Stimulated activated effector memory CD8-positive, alpha-beta T cell treated with anti-CD3 and anti-CD28 coated beads, Interleukin-12 subunit alpha, Interleukin-12 subunit beta, amount 100 ng/mL, for 72 hours (primary cell): ENCODE measurements around the gene MFSD8.
"Not testable (repeated sequence)": the region's sequence is repeated elsewhere in the genome, so short reads cannot be mapped to it uniquely, and the experiment has no call there.

Experiments
- ATAC-seq: fragments of 150-1000 bp; cut with Tn5 transposase; 2 replicates; pipeline ENCODE4 v1.10.0; 2021
- DNase-seq, 2 donors: peaks; one replicate each; pipeline ENCODE4 v3.0.0; 2021 to 2022; ENCODE audit warnings: low spot score in 2 of 2
- H3K27ac Mint-ChIP-seq: one replicate; pipeline ENCODE4 v1.8.0; 2022; ENCODE audit warnings: mild to moderate bottlenecking, mixed read lengths
- H3K36me3 Mint-ChIP-seq: one replicate; pipeline ENCODE4 v1.8.0; 2022; ENCODE audit warnings: mild to moderate bottlenecking, mixed read lengths
- H3K4me1 Mint-ChIP-seq: one replicate; pipeline ENCODE4 v1.8.0; 2022; ENCODE audit warnings: mixed read lengths
- H3K4me3 Mint-ChIP-seq: one replicate; pipeline ENCODE4 v1.8.0; 2022; ENCODE audit warnings: mild to moderate bottlenecking, mixed read lengths
- H3K9me3 Mint-ChIP-seq: one replicate; pipeline ENCODE4 v1.8.0; 2022; ENCODE audit warnings: mixed read lengths

MFSD8 gene

GRCh38 chr4:127965062-127965802, at the start of gene MFSD8, which contains the start of gene ABHD18:
Gene MFSD8, minus strand, starts transcription at chr4:127965173. Its CDS starts 40 bp downstream, at chr4:127965133.
Gene ABHD18, plus strand, starts transcription at chr4:127965406. Its CDS starts 17,550 bp downstream, at chr4:127982956.
- Mint-ChIP-seq H3K4me1 (peaks cover 32% of the 10 kb centered on the region), H3K4me3 (peak within 1 kb of the TSS; percentile 94), H3K9me3 (no peaks in the 10 kb centered on the region), H3K27ac (peak within 1 kb of the TSS; percentile 91), H3K36me3 (peaks cover 35% of the 10 kb centered on the region)
- peak; percentile 98 to 99 for DNase-seq
- peak; percentile 98 for ATAC-seq

GRCh38 chr4:128009428-128009827, 44.5 kb upstream of the MFSD8 start:
- no peak for DNase-seq
- H3K36me3 Mint-ChIP-seq = peaks cover 58% of the 10 kb centered on the region
- no peaks in the 10 kb centered on the region for H3K9me3 Mint-ChIP-seq
- no peak for ATAC-seq
- H3K4me1 Mint-ChIP-seq = no peaks in the 10 kb centered on the region
- no peak overlapping the region for H3K4me3 Mint-ChIP-seq
- H3K27ac Mint-ChIP-seq = no peak overlapping the region

GRCh38 chr4:128006592-128006991, 41.6 kb upstream of the MFSD8 start:
- no peak overlapping the region for H3K4me3 Mint-ChIP-seq
- H3K27ac Mint-ChIP-seq = no peak overlapping the region
- ATAC-seq = no peak
- no peaks in the 10 kb centered on the region for H3K9me3 Mint-ChIP-seq
- DNase-seq = no peak
- H3K36me3 Mint-ChIP-seq = peaks cover 45% of the 10 kb centered on the region
- H3K4me1 Mint-ChIP-seq = peaks cover 3% of the 10 kb centered on the region

- ATAC-seq (peak; percentile 99), DNase-seq (no peak)
- Mint-ChIP-seq H3K4me3 (no peak overlapping the region), H3K9me3 (peaks cover 6% of the 10 kb centered on the region), H3K27ac (peak overlapping the region; percentile 61), H3K36me3 (peaks cover 34% of the 10 kb centered on the region), H3K4me1 (peaks cover 29% of the 10 kb centered on the region)
Observed at GRCh38 chr4:127997534-127998388, 32.8 kb upstream of the MFSD8 start.

- Mint-ChIP-seq H3K36me3 (peaks cover 32% of the 10 kb centered on the region), H3K4me1 (peaks cover 26% of the 10 kb centered on the region)
- not testable (repeated sequence) for H3K9me3 Mint-ChIP-seq, ATAC-seq, H3K4me3 Mint-ChIP-seq, DNase-seq, H3K27ac Mint-ChIP-seq
Observed at GRCh38 chr4:127996521-127996920, 31.5 kb upstream of the MFSD8 start.

- ATAC-seq (no peak), DNase-seq (no peak)
- Mint-ChIP-seq H3K4me1 (peaks cover 19% of the 10 kb centered on the region), H3K27ac (no peak overlapping the region), H3K36me3 (peaks cover 25% of the 10 kb centered on the region), H3K9me3 (peaks cover 6% of the 10 kb centered on the region), H3K4me3 (no peak overlapping the region)
Observed at GRCh38 chr4:127995776-127996175, 30.8 kb upstream of the MFSD8 start.

- Mint-ChIP-seq H3K27ac (no peak overlapping the region), H3K9me3 (no peaks in the 10 kb centered on the region), H3K4me1 (peaks cover 7% of the 10 kb centered on the region), H3K4me3 (no peak overlapping the region), H3K36me3 (peaks cover 43% of the 10 kb centered on the region)
- DNase-seq = no peak
- ATAC-seq = no peak
Observed at GRCh38 chr4:127993151-127993550, 28.2 kb upstream of the MFSD8 start.

- Mint-ChIP-seq H3K36me3 (peaks cover 75% of the 10 kb centered on the region), H3K9me3 (no peaks in the 10 kb centered on the region), H3K4me1 (no peaks in the 10 kb centered on the region), H3K4me3 (no peak overlapping the region), H3K27ac (no peak overlapping the region)
- DNase-seq (no peak), ATAC-seq (no peak)
Observed at GRCh38 chr4:127988638-127989037, 23.7 kb upstream of the MFSD8 start.

- no peak overlapping the region for H3K4me3 Mint-ChIP-seq
- DNase-seq = no peak
- no peaks in the 10 kb centered on the region for H3K9me3 Mint-ChIP-seq
- H3K4me1 Mint-ChIP-seq = no peaks in the 10 kb centered on the region
- no peak for ATAC-seq
- H3K36me3 Mint-ChIP-seq = peaks cover 76% of the 10 kb centered on the region
- H3K27ac Mint-ChIP-seq = no peak overlapping the region
Observed at GRCh38 chr4:127985989-127986388, 21.0 kb upstream of the MFSD8 start.

- ATAC-seq = no peak
Observed at GRCh38 chr4:127982445-127982844, 17.5 kb upstream of the MFSD8 start.

GRCh38 chr4:127978930-127979329, 14.0 kb upstream of the MFSD8 start:
- H3K4me3 Mint-ChIP-seq = no peak overlapping the region
- DNase-seq (no peak), ATAC-seq (no peak)
- no peak overlapping the region for H3K27ac Mint-ChIP-seq
- no peaks in the 10 kb centered on the region for H3K9me3 Mint-ChIP-seq
- peaks cover 6% of the 10 kb centered on the region for H3K4me1 Mint-ChIP-seq
- H3K36me3 Mint-ChIP-seq = peaks cover 28% of the 10 kb centered on the region

More at GRCh38 chr4:127982445-127982844, 17.5 kb upstream of the MFSD8 start:
- Mint-ChIP-seq H3K36me3 (peaks cover 48% of the 10 kb centered on the region), H3K4me3 (no peak overlapping the region), H3K4me1 (no peaks in the 10 kb centered on the region), H3K27ac (no peak overlapping the region), H3K9me3 (no peaks in the 10 kb centered on the region)
- DNase-seq = no peak

GRCh38 chr4:127975121-127975770, 10.3 kb upstream of the MFSD8 start:
- no peak overlapping the region for H3K27ac Mint-ChIP-seq
- peaks cover 6% of the 10 kb centered on the region for H3K4me1 Mint-ChIP-seq
- no peak overlapping the region for H3K4me3 Mint-ChIP-seq
- no peak for DNase-seq
- no peaks in the 10 kb centered on the region for H3K9me3 Mint-ChIP-seq
- ATAC-seq = no peak
- peaks cover 36% of the 10 kb centered on the region for H3K36me3 Mint-ChIP-seq

GRCh38 chr4:127970925-127971324, 6.0 kb upstream of the MFSD8 start:
- ATAC-seq, H3K4me3 Mint-ChIP-seq, H3K27ac Mint-ChIP-seq, H3K9me3 Mint-ChIP-seq, DNase-seq: not testable (repeated sequence)
- H3K36me3 Mint-ChIP-seq = peaks cover 45% of the 10 kb centered on the region
- peaks cover 12% of the 10 kb centered on the region for H3K4me1 Mint-ChIP-seq

- ATAC-seq (no peak), DNase-seq (no peak)
- Mint-ChIP-seq H3K36me3 (peaks cover 44% of the 10 kb centered on the region), H3K4me1 (peaks cover 17% of the 10 kb centered on the region), H3K4me3 (no peak overlapping the region), H3K9me3 (no peaks in the 10 kb centered on the region), H3K27ac (no peak overlapping the region)
Observed at GRCh38 chr4:127968586-127968985, 3.6 kb upstream of the MFSD8 start.

GRCh38 chr4:127967141-127967775, 2.3 kb upstream of the MFSD8 start:
- Mint-ChIP-seq H3K27ac (no peak overlapping the region), H3K9me3 (no peaks in the 10 kb centered on the region), H3K4me3 (no peak overlapping the region), H3K36me3 (peaks cover 44% of the 10 kb centered on the region), H3K4me1 (peaks cover 30% of the 10 kb centered on the region)
- ATAC-seq (no peak), DNase-seq (no peak)
